Inflammatory macrophage treated with lipopolysaccharide for 1 hour (primary cell): ENCODE measurements around the gene FGF21.
A peak's percentile ranks its signal among the peaks of the same experiment; 100 is the strongest.

ENCODE experiments used
- DNase-seq, 2 donors: peaks; one replicate each; pipeline ENCODE4 v3.0.0-alpha.2; 2020 to 2022

Gene FGF21

GRCh38 chr19:48728911-48729664, 26.2 kb upstream of the FGF21 start:
- no peak for DNase-seq

DNA sequence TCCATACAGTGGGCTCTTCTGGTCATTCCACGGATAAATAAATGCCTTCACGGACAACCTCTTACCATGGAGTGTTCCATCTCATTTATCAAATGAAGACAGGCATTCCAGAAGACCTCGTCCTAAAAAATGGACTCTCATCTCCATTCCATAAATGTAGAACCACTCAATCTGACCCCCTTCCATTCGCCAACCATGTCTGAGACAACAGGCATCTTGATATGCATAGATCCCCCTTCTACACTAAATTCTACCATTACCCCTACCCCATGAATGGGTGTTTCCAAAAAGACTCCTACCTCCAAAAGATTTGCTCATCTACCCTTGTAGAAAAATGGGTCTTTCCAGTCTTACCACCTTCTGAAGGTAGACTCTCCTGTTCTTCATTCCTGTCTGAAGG, 23.9 kb upstream of the FGF21 start:
- no peak for DNase-seq

DNA sequence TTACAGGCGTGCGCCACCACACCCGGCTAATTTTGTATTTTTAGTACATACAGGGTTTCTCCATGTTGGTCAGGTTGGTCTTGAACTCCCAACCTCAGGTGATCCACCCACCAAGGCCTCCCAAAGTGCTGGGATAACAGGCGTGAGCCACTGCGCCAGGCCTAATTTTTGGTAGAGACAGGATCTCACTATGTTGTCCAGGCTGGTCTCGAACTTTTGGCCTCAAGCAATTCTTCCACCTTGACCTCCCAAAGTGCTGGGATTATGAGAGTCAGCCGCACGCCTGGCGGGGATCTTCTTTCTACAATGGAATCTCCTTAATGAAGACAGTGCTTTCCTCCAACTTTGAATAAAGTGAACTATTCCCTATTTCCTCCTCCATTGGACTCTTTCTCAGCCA, 20.7 kb upstream of the FGF21 start:
- DNase-seq: no peak

GRCh38 chr19:48735031-48735615, 20.2 kb upstream of the FGF21 start:
- no peak for DNase-seq

GRCh38 chr19:48737360-48737998, 17.8 kb upstream of the FGF21 start:
- no peak for DNase-seq

GRCh38 chr19:48738557-48739403, 16.5 kb upstream of the FGF21 start:
- peak; percentile 81 to 84 for DNase-seq

DNA sequence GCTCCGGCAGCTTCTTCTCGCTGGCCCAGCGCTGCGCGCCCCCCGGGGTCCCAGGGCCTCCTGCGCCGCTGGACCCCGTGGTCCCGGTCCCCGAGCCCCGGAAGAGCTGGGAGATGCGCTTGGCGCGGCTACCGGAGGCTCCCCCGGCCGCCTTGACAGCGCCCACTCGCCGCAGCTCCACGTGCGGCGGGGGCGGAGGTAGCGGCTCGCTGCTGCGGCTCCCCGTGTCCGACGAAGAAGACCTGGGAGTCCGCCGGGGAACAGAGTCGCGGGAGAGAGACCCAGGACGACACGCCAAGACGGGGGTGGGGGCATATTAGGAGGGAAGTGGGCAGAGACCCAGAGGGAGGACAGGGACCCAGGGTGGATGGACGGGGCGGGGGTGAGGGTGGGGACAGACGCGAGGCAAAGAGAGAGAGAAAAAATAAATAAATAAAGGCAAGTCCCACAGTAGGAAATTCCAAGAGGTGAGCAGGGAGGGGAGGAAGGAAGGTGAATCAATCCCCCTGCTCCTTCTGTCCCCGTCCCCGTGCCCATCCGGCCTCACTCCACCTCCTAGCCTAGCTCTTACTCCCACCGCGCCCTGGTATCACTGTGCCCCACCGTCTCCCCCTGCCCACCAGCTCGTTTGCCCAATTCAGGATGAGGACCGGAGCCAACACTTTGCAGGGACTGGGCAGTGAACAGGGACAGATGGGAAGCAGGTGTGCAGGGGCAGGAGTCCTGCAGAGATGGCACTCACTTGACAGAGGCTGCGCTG, 15.7 kb upstream of the FGF21 start:
- no peak for DNase-seq

GRCh38 chr19:48740164-48740972, 15.0 kb upstream of the FGF21 start, which contains the start of gene RASIP1:
Gene RASIP1 (minus strand): TSS chr19:48740610. CDS start chr19:48740282, 328 bp downstream.
- no peak for DNase-seq

- DNase-seq: peak in 1 of 2 donors; percentile 25
Measured at GRCh38 chr19:48741129-48741999, 14.0 kb upstream of the FGF21 start.

- DNase-seq: peak; percentile 45 to 78
Measured at GRCh38 chr19:48742096-48742495, 13.2 kb upstream of the FGF21 start.

DNA sequence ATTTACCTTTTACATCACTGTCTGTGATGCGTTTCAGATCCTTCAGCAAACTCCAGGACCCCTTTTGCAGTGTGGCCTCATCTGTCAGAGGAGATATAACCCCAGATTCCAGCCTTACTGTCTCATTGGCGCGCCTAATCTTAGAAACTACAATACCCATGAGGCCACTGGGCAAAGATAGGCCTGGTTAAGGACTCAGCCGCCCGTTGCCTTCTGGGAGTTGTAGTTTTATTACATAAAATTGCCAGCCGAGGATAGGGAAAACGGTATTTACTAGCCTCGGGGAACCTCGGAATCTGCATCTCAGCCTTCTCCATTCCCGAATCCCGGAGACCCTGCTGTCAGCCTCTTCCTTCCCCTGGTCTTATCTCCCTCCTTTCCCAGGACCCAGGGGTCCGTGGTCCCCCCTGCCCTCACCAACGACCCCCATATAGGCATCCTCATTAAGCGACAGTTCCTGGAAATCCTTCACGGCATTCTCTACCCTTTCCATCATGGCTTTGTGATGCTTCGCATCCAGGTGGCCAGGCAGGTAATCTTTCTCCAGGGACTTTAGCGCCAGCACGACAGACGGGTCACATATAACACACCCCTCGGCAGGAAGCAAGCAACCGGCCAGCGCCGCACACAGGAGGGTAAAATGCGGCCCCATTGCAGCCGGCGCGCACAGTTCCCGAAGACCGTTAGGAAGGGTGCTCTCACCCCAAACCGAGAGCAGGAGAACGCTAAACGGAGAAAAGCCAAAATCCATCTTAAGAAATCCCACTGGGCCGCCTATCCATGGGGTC, 9.9 kb upstream of the FGF21 start:
- DNase-seq: peak; percentile 69 to 84

DNA sequence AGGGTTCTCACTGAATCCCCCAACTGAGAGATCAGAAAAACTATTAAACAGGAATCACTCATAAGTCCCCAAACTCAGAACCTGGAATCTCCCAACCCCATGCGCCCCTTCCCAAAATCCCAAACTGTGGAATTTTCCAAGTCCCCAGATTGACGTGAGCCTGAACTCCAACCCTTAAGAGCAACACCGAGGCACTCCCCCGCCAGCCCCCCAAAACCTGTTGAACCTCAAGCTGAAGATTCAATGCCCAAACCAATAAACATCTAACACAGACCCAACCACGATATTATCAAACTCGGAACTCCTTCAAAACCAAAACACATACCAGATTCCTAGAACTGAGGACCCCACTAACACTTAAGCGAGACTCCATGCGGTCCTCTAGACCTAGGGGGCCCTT, 9.2 kb upstream of the FGF21 start:
- no peak for DNase-seq

DNA sequence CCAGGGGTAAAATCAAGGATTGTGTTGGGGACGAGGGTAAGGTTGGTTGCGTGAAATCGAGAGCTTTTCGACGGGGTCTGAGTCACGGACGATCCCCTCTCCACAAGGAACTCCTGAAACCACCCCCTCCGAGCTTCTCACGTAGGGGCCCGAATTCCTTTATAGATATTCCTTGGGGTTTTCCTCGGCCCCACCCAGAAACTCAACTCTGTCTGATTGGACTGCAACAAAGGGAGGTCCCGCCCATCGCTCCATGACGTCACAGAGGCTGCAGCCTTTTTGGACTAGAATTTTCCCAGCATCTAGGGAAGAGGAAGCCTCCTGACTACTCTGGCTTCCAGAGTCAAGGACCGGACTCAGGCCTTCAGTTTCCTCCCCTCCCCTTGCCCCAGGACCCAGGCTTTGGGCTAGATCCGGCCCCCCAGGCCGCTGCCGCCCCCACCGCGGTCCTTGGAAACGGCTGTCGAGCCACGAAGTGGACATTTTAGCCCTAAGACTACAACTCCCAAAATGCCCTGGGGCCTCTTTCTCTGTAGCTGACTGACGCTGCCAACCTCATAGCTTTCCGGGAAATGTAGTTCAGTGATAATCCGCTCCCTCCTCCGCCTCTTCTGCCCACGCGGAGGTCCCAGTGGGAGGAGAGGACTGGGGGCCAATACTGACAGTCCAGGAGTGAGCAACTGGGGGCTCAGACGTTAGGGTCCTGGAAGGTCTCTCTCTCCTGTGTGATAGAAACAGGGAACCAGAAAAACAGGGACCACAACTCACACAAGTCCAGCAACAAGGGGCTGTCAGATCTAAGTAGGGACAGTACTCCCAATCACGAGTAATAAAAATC, 8.4 kb upstream of the FGF21 start, which contains the start of gene IZUMO1:
Gene IZUMO1 (minus strand): TSS at position 172 of the 838 bp plus-strand sequence. CDS start 1,050 bp downstream, outside the sequence.
- peak; percentile 88 to 91 for DNase-seq

- no peak for DNase-seq
Measured at GRCh38 chr19:48749571-48750198, 5.6 kb upstream of the FGF21 start.

DNA sequence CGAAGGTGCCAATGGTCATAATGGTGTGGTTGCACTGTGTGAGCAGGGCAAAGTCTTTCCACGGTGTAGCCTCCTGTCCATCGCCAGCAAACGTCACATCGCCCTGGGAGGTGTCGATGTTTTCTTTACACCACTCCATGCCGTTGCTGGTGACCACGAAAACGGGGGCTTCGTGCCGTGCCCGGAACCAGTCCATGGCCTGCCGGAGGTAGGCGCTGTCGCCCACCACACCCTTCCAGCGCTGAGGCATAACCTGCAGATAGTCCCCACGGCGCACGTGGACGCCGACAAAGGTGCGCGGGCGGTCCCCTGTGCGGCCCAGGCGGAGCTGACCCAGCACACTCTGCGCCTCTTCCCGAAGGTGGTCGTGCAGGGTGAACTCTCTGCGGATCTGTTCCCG, 5.0 kb upstream of the FGF21 start:
- DNase-seq: no peak

GRCh38 chr19:48750771-48751504, 4.4 kb upstream of the FGF21 start:
- DNase-seq: no peak

DNA sequence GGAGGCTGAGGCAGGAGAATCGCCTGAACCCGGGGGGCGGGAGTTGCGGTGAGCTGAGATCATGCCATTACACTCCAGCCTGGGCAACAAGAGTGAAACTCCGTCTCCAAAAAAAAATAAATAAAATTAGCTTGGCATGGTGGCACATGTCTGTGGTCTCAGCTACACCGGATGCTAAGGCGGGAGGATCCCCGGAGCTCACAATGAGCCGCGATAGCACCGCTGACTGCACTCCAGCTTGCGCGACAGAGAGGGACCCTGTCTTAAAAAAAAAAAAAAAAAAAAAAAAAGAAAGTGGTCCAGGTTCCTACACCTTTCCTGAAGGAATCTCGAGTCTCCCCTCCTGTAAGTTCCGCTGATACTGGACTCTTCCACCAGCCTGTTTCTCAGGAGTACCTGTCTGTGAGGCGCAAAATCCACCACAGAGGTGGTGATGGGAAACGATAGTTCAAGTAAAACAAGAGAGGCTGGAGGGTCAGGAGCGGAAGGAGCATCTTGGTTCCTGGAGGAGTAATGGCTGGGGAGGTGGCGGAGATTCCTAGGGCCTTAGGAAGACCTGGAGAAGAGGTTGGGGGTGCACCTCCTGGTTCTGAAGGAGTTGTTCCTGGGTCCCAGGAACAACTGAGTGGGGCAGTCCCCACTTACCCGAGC, 3.4 kb upstream of the FGF21 start:
- DNase-seq: no peak
